Endometrium (tissue), 2 donors: ENCODE data around the gene DHRS3.
A peak's percentile ranks its signal among the peaks of the same experiment; 100 is the strongest.
"Not testable (repeated sequence)": the region's sequence is repeated elsewhere in the genome, so short reads cannot be mapped to it uniquely, and the experiment has no call there.

Source experiments
- FAIRE-seq: peaks from 2 replicates; lab custom pipeline; 2012; peaks lifted over from hg19 to GRCh38; lab: Jason Lieb, UNC
- donor health status: control.
- donor health status: control.

DHRS3 gene

GRCh38 chr1:12573015-12573825, 44.8 kb downstream of the DHRS3 start:
- no peak for FAIRE-seq

DNA sequence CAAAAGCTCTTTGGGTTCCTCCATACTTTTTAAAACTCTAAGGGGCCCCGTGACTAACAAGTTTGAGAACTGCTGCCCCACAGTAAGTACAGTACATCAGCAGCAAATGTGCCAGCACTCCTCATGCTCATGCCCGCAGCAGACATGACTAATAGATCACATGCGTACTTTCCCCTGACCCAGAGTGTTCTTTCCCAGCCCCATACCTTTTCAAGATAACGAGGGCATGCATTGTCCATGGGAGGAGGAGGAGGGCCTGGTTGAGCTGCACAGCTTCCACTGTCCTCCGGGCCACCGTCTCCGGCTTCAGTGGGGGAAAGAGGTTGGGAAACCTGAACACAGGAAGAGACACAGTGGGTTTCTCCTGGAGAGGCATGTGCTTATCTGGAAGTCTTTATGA, 45.5 kb downstream of the DHRS3 start:
- FAIRE-seq, result no peak

GRCh38 chr1:12570291-12570690, 47.7 kb downstream of the DHRS3 start:
- no peak for FAIRE-seq

DNA sequence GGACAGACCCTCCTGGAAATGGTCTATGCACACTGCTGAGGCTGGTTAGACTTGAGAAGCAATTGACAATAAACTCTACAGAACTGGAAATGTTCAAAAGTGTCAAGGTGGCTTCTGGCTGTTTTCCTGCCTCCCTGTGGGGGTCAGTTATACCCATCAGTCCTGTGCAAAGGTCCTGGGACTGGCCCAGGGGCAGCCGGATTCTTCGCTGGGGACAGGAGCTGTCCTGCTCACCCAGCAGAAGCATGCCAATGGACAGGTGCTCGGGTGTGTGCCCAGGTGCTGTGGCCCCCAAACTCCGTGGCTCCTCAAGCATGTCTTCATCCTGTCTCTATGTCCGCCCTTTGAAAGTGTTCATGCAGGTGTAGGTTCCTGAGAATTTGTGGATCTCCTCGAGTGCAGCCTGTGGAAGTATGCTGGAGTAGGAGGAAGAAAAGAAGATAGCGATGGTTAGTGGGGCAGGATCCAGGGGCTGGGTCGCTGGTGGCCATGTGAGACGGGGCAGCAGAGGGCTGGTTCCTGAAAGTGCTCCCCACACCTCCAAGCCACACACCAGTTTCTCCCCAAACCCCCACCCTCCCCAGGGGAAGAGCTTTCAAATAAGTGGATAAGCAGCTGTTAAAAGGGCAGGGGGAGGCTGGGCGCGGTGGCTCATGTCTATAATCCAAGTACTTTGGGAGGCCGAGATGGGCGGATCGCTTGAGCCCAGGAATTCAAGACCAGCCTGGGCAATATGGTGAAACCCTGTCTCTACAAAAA, 49.8 kb downstream of the DHRS3 start:
- FAIRE-seq, result no peak

DNA sequence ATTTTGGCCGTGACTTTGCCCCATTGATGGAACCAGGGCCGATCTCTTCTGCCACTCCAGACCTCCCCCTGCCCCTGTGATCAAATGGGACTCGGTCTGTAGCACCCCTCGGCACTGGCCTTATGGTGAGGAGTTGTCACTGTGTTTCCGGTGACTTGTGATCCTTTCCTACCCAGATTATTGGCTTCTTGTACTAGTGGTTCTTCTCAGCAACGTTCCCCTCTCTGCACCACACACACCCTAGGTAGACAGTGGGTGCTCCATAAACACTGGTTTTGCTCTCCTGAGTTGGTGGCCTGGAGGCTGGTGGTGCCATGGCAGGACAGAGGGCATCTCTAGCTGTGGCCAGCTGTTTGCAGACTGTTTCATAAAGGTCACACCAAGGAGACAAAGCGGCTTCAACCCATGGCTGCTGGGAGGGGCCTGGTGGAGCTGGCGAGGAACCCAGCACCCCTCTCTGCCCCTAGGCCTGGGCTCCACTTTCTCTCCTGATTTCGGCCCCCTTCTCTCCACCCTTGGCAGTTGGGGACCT, 50.7 kb downstream of the DHRS3 start:
- no peak for FAIRE-seq

DNA sequence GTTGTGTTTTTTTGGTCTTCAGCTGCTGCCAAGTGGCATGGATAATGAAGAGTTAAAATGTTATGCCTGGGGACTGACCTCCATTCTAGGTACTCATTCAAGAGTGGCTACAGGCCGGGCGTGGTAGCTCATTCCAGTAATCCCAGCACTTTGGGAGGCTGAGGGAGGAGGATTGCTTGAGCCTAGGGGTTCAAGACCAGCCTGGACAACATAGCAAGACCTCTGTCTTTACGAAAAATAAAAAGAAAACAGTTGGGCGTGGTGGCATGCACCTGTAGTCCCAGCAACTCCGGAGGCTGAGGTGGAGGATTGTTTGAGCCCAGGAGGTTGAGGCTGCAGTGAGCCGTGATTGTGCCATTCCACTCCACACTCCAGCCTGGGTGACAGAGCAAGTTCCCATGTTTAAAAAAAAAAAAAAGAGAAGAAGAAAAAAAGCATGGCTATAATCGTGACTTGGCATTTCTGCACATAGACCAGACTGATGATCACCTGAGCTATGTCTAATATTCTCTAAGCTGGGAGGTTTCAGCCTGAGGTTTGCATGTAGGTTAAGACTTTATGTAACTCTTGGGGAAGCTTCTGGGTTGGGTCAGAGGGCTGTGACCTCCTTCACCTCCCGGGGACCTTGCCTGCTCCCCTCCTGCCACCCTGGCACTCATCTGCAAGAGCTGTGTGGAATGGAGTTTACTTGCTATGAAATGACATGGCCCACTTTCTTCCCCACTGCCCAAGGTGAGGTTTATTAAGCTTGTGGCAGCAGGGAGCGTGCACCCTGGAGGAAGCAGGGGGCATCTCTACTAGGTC, 51.3 kb downstream of the DHRS3 start:
- no peak for FAIRE-seq

- no peak for FAIRE-seq
These were observed 52.1 kb downstream of the DHRS3 start for GRCh38 chr1:12565966-12566352.

GRCh38 chr1:12565094-12565965, 52.7 kb downstream of the DHRS3 start:
- no peak for FAIRE-seq

GRCh38 chr1:12564251-12564650, 53.8 kb downstream of the DHRS3 start:
- FAIRE-seq, result not testable (repeated sequence)

- FAIRE-seq, result no peak
These were observed 54.9 kb downstream of the DHRS3 start for GRCh38 chr1:12562955-12563576.

DNA sequence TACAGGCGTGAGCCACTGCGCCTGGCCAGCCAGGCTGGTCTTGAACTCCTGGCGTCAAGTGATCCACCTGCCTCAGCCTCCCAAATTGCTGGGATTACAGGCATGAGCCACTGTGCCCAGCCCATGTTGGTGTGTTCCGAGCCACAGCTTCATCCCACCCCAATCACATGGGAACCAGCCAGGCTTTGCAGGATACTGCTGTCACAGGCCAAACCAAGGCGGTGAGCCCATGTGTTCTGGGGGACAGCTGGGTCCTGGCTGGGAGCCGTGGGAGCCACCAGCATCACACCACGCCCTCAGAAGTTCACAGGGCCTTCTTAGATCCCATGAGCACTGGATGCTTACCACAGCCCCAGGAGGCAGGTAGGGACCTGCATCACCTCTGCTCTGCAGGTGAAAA, 56.9 kb downstream of the DHRS3 start:
- FAIRE-seq, result no peak

DNA sequence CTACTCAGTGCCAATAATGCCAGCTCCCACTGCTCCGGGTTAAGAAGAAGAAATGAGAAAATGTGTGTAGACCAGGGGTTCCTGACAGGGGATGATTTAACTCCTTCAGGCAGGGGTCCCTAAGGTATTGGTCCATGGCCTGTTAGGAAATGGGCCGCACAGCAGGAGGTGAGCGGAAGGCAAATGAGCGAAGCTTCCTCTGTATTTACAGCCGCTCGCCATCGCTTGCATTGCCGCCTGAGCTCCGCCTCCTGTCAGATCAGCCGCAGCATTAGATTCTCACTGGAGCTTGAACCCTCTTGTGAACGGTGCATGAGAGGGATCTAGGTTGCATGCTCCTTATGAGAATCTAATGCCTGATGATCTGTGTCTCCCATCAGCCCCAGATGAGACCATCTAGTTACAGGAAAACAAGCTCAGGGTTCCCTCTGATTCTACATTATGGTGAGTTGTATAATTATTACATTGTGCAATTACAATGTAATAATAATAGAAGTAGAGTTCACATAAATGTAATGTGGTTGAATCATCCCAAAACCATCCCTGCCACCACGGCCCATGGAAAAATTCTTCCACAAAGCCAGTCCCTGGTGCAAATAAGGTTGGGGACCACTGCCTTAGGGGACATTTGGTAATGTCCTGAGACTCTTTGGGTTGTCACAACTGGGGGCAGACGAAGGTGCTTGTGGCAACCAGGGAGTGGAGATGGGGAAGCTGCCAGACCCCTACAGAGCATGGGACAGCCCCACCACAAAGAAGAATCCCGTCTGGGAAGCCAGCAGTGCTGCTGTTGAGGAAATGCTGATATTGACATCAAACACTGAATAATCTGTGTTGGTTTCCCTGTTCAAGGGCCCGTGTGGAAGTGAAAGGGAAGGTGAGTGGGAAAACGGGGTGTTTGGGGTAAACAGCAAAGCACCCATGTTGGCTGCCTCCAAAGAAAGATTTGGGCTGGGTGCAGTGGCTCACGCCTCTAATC, 60.8 kb downstream of the DHRS3 start:
- no peak for FAIRE-seq

- FAIRE-seq, result peak; percentile 46
These were observed 61.6 kb downstream of the DHRS3 start for GRCh38 chr1:12556368-12556930.

DNA sequence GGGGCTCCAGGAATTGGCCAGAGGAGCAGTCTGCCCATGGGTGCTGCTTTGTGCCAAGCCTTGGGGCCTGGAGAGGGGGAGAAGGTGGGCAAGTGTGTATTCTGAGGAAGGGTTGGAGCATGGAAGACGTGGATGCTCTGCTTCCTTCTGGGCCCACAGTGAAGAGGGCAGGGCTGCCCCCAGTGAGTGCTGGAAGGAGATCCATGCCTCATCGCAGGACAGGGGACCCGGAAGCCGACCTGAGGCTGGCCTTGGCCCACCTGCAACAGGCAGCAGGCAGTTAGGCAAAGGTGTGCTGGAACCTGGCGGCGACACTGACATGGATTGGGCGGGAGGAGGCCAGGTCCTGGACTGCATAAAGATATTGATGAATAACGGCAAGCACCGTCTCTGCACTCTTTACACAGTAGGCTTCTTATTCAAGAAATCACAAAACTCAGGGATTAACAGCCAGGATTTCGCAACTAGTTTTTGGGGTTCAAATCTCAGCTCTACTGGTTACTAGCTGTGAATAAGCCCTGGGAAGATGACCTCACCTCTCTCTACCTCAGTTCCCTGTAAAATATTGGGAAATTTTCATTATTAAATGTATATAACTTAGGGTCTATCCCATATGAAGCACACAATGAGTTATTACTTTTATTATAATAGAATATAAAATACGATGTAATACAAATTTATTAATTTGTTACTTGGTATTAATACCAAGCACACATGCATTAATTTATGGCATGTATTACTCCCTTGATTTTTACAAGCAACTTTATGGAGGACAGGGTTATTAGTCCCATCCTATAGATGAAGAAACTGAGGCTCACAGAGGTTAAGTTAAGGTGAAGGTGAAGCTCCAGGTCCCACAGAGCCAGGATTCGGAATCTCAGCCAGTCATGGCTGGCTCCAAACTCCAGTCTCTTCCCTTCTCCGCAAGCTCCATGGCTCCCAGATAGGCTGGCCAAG, 62.3 kb downstream of the DHRS3 start:
- no peak for FAIRE-seq

DNA sequence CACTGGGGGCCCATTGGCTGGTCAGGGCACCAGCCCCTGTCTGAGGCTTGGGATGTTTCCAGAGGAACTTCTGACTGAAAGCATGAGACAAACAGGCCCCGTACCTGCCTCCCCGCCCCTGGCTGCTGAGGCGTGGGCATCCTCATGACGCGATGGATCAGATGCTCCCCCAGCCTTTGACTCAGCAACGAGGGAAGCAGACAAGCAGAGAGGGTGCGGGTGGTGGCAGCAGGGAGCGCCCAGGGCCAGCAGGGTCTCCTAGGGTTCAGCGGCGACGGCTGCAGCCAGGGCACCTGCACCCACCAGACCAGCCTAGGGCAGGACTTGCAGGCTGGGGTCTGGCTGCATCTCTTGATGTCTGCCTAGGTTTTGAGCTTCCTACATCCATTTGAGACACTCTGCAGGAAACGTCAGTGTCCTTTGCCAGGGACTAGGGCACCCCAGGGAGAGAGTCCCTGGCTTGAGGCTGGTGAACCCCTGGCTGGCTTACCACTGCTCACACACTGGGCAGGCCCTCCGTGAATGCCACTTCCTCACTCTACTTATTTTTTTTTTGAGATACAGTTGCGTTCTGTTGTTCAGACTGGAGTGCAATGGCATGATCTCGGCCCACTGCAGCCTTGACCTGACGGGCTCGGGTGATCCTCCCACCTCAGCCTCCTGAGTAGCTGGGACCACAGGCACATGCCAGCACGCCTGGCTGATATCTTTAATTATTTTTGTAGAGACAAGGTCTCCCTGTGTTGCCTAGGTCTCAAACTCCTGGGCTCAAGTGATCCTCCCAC, 63.3 kb downstream of the DHRS3 start:
- FAIRE-seq, result no peak

- FAIRE-seq, result no peak
These were observed 64.0 kb downstream of the DHRS3 start for GRCh38 chr1:12553963-12554362.
